WTC11 (cell line): ENCODE measurements around the gene UBE3C.

Source experiments
- CREM ChIP-seq: sonication (generic); formaldehyde crosslinking; IDR thresholded peaks from 2 replicates; pipeline ENCODE4 v1.8.1; 2022; ENCODE audit warnings: mild to moderate bottlenecking, missing genetic modification reagents, moderate library complexity
- CTCF ChIP-seq: fragments of 200-600 bp; IDR thresholded peaks from 2 replicates; pipeline ENCODE4 v1.8.0; 2022; ENCODE audit warnings: antibody characterized with exemption
- ETV6 ChIP-seq: sonication (generic); formaldehyde crosslinking; IDR thresholded peaks from 2 replicates; pipeline ENCODE4 v1.8.1; 2022; ENCODE audit warnings: mild to moderate bottlenecking, missing genetic modification reagents
- FOXK1 ChIP-seq: sonication (generic); formaldehyde crosslinking; IDR thresholded peaks from 2 replicates; pipeline ENCODE4 v1.8.0; 2022; ENCODE audit warnings: mild to moderate bottlenecking, moderate library complexity, missing genetic modification reagents
- IRF2 ChIP-seq: sonication (generic); formaldehyde crosslinking; IDR thresholded peaks from 2 replicates; pipeline ENCODE4 v1.8.0; 2022; ENCODE audit warnings: low read depth, missing genetic modification reagents, borderline replicate concordance
- SMAD3 ChIP-seq: sonication (generic); formaldehyde crosslinking; IDR thresholded peaks from 2 replicates; pipeline ENCODE4 v1.8.0; 2022; ENCODE audit warnings: missing genetic modification reagents, mild to moderate bottlenecking, borderline replicate concordance
- SP1 ChIP-seq: sonication (generic); formaldehyde crosslinking; conservative IDR thresholded peaks from 2 replicates; pipeline ENCODE4 v1.8.1; 2022; ENCODE audit warnings: missing genetic modification reagents
- TEAD4 ChIP-seq: sonication (generic); formaldehyde crosslinking; IDR thresholded peaks from 2 replicates; pipeline ENCODE4 v1.8.0; 2022; ENCODE audit warnings: mild to moderate bottlenecking, missing genetic modification reagents
- TF ChIP-seq, protein P1 (sequence below): sonication (generic); formaldehyde crosslinking; IDR thresholded peaks from 2 replicates; pipeline ENCODE4 v1.8.0; 2023; ENCODE audit warnings: missing genetic modification reagents, mild to moderate bottlenecking, borderline replicate concordance

- no peak for TF ChIP-seq ETV6 (CRISPR knock-in tag)
- TF ChIP-seq TEAD4 (CRISPR knock-in tag), result no peak
- TF ChIP-seq CTCF, result no peak
- TF ChIP-seq CREM (CRISPR knock-in tag), result no peak
- no peak for TF ChIP-seq SP1 (CRISPR knock-in tag)
- no peak for TF ChIP-seq SMAD3 (CRISPR knock-in tag)
- TF ChIP-seq FOXK1 (CRISPR knock-in tag), result no peak
- TF ChIP-seq IRF2, result no peak
- TF ChIP-seq, protein P1, sequence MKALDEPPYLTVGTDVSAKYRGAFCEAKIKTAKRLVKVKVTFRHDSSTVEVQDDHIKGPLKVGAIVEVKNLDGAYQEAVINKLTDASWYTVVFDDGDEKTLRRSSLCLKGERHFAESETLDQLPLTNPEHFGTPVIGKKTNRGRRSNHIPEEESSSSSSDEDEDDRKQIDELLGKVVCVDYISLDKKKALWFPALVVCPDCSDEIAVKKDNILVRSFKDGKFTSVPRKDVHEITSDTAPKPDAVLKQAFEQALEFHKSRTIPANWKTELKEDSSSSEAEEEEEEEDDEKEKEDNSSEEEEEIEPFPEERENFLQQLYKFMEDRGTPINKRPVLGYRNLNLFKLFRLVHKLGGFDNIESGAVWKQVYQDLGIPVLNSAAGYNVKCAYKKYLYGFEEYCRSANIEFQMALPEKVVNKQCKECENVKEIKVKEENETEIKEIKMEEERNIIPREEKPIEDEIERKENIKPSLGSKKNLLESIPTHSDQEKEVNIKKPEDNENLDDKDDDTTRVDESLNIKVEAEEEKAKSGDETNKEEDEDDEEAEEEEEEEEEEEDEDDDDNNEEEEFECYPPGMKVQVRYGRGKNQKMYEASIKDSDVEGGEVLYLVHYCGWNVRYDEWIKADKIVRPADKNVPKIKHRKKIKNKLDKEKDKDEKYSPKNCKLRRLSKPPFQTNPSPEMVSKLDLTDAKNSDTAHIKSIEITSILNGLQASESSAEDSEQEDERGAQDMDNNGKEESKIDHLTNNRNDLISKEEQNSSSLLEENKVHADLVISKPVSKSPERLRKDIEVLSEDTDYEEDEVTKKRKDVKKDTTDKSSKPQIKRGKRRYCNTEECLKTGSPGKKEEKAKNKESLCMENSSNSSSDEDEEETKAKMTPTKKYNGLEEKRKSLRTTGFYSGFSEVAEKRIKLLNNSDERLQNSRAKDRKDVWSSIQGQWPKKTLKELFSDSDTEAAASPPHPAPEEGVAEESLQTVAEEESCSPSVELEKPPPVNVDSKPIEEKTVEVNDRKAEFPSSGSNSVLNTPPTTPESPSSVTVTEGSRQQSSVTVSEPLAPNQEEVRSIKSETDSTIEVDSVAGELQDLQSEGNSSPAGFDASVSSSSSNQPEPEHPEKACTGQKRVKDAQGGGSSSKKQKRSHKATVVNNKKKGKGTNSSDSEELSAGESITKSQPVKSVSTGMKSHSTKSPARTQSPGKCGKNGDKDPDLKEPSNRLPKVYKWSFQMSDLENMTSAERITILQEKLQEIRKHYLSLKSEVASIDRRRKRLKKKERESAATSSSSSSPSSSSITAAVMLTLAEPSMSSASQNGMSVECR (CRISPR knock-in tag), result no peak
These were observed 161.7 kb downstream of the UBE3C start for GRCh38 chr7:157300369-157300825.
